ENCODE measurements around the gene TINCR.
"Not testable (repeated sequence)": the region's sequence is repeated elsewhere in the genome, so short reads cannot be mapped to it uniquely, and the experiment has no call there.

TINCR gene

GRCh38 chr19:5567360-5567969, at the start of gene TINCR:
TSS of gene TINCR (minus strand) at chr19:5567953.
- intact Hi-C loops (cut with DNase I) = no loop called here
- peak in 2 of 10 donors; percentile 39 to 57 for DNase-seq

GRCh38 chr19:5617080-5617479, 49.3 kb upstream of the TINCR start:
- no peak for DNase-seq
- intact Hi-C loops (cut with DNase I) = no loop called here

GRCh38 chr19:5615756-5616327, 48.1 kb upstream of the TINCR start:
- peak in 1 of 10 donors; percentile 75 for DNase-seq

GRCh38 chr19:5612891-5613865, 45.4 kb upstream of the TINCR start:
- intact Hi-C loops (cut with DNase I) = no loop called here
- peak in 1 of 10 donors; percentile 15 for DNase-seq

More at GRCh38 chr19:5615756-5616327, 48.1 kb upstream of the TINCR start:
- intact Hi-C loops (cut with DNase I) = no loop called here

- intact Hi-C loops (cut with DNase I) = no loop called here
- peak in 1 of 10 donors; percentile 31 for DNase-seq
Observed at GRCh38 chr19:5609881-5610448, 42.2 kb upstream of the TINCR start.

- intact Hi-C loops (cut with DNase I); DNase-seq: not testable (repeated sequence)
Observed at GRCh38 chr19:5608766-5609165, 41.0 kb upstream of the TINCR start.

GRCh38 chr19:5608291-5608690, 40.5 kb upstream of the TINCR start:
- intact Hi-C loops (cut with DNase I) = no loop called here
- no peak for DNase-seq

GRCh38 chr19:5607318-5608275, 39.8 kb upstream of the TINCR start:
- intact Hi-C loops (cut with DNase I) = no loop called here
- peak in 1 of 10 donors; percentile 11 for DNase-seq

- peak in 1 of 10 donors; percentile 8 for DNase-seq
- intact Hi-C loops (cut with DNase I) = no loop called here
Observed at GRCh38 chr19:5605362-5605761, 37.6 kb upstream of the TINCR start.

GRCh38 chr19:5603626-5604025, 35.9 kb upstream of the TINCR start:
- no peak for DNase-seq
- intact Hi-C loops (cut with DNase I) = no loop called here

- intact Hi-C loops (cut with DNase I) = no loop called here
- DNase-seq = peak in 1 of 10 donors; percentile 39
Observed at GRCh38 chr19:5600797-5601196, 33.0 kb upstream of the TINCR start.

- intact Hi-C loops (cut with DNase I) = no loop called here
- peak in 1 of 10 donors; percentile 62 for DNase-seq
Observed at GRCh38 chr19:5595745-5596144, 28.0 kb upstream of the TINCR start.

- intact Hi-C loops (cut with DNase I) = no loop called here
- DNase-seq = peak in 1 of 10 donors; percentile 66
Observed at GRCh38 chr19:5595129-5595528, 27.4 kb upstream of the TINCR start.

- intact Hi-C loops (cut with DNase I) = no loop called here
- peak in 1 of 10 donors; percentile 52 for DNase-seq
Observed at GRCh38 chr19:5594521-5594950, 26.8 kb upstream of the TINCR start.

GRCh38 chr19:5593343-5594255, 25.8 kb upstream of the TINCR start:
- DNase-seq = peak in 3 of 10 donors; percentile 68 to 82 (median 75)
- intact Hi-C loops (cut with DNase I) = no loop called here

- peak in 3 of 10 donors; percentile 16 to 70 (median 49) for DNase-seq
- intact Hi-C loops (cut with DNase I) = no loop called here
Observed at GRCh38 chr19:5592531-5593342, 25.0 kb upstream of the TINCR start.

- intact Hi-C loops (cut with DNase I) = no loop called here
- peak in 2 of 10 donors; percentile 30 to 59 for DNase-seq
Observed at GRCh38 chr19:5591476-5591875, 23.7 kb upstream of the TINCR start.

GRCh38 chr19:5590865-5591154, 23.1 kb upstream of the TINCR start:
- intact Hi-C loops (cut with DNase I) = no loop called here
- no peak for DNase-seq
